Esophagus muscularis mucosa (tissue), 4 donors: ENCODE data around the gene SYT10. TPM values are rescaled to one million over a fixed set of nuclear protein-coding genes. Genes with fewer than 3 reads are reported as not detected.
"Not testable (repeated sequence)": the region's sequence is repeated elsewhere in the genome, so short reads cannot be mapped to it uniquely, and the experiment has no call there.

Experiments
- DNase-seq: peaks from one replicate; pipeline ENCODE4 v3.0.0-alpha.2; 2017; ENCODE audit errors: extremely low spot score
- H3K27ac ChIP-seq, 4 donors: fragments of 200-600 bp; sonication (generic); replicated peaks in 1 of 4; 1 replicate in 3 of 4; 2 replicates in 1 of 4; pipeline ENCODE4 v1.5.1; 2016 to 2019; ENCODE audit warnings: mild to moderate bottlenecking in 1 of 4
- H3K27me3 ChIP-seq, 4 donors: fragments of 200-600 bp; sonication (generic); one replicate each; pipeline versions ENCODE4 v1.5.1 to v1.6.0; 2016 to 2019
- H3K36me3 ChIP-seq, 4 donors: fragments of 200-600 bp; sonication (generic); one replicate each; pipeline ENCODE4 v1.5.1; 2016 to 2019
- H3K4me1 ChIP-seq, 4 donors: fragments of 200-600 bp; sonication (generic); one replicate each; pipeline ENCODE4 v1.5.1; 2016 to 2019
- H3K4me3 ChIP-seq, 4 donors: fragments of 200-600 bp; sonication (generic); 1 replicate in 2 of 4; 2 replicates in 2 of 4; pipeline ENCODE4 v1.5.1; 2016 to 2019; ENCODE audit warnings: mild to moderate bottlenecking in 4 of 4, moderate library complexity in 1 of 4
- H3K9me3 ChIP-seq, 4 donors: fragments of 200-600 bp; sonication (generic); 1 replicate in 3 of 4; 2 replicates in 1 of 4; pipeline ENCODE4 v1.5.1; 2016 to 2019
- CTCF ChIP-seq, 3 experiments: fragments of 200-600 bp in 2 of 3; fragments of 450-650 bp in 1 of 3; sonication (generic) in 2 of 3; IDR thresholded peaks; one replicate each; pipeline ENCODE4 v1.5.1; 2017 to 2019; ENCODE audit warnings: antibody characterized with exemption in 3 of 3, mild to moderate bottlenecking in 2 of 3, moderate library complexity in 1 of 3
- EP300 ChIP-seq: sonication (generic); formaldehyde crosslinking; IDR thresholded peaks from one replicate; pipeline ENCODE4 v1.6.1; 2017; ENCODE audit warnings: antibody characterized with exemption
- POLR2A ChIP-seq: fragments of 450-650 bp; IDR thresholded peaks from one replicate; pipeline ENCODE4 v1.6.1; 2017; ENCODE audit warnings: antibody characterized with exemption, moderate library complexity, mild to moderate bottlenecking, low read depth
- POLR2AphosphoS5 ChIP-seq, 2 donors: sonication (generic); formaldehyde crosslinking; IDR thresholded peaks; one replicate each; pipeline ENCODE4 v1.6.1; 2017; ENCODE audit warnings: antibody characterized with exemption in 2 of 2
- WGBS: methylation state at CpG from one replicate; pipeline ENCODE4 v1.1.5; 2018; 5-methylcytosine and 5-hydroxymethylcytosine counted together
- intact Hi-C: fragments of 100-400 bp; cut with DNase I; formaldehyde crosslinking; loops from one replicate; pipeline ENCODE4 v1.15.1; 2023
- total RNA-seq, 4 donors: library from RNA; depleted of rRNA; stranded (reverse); fragments of >200 nt; gene quantifications; one replicate each; pipeline versions ENCODE4 v1.1.0 to v1.2.1, GENCODE V29; 2016

SYT10 gene
- total RNA-seq, 4 donors from 2014 or later: 0.33 to 0.45 (median 0.41) TPM

- no peaks in the 10 kb centered on the region for H3K36me3 ChIP-seq
- intact Hi-C loops: no loop called here
- no peak overlapping the region for H3K27ac ChIP-seq
- no peaks in the 10 kb centered on the region for H3K27me3 ChIP-seq
- TF ChIP-seq POLR2AphosphoS5 (IDR thresholded peaks at IDR 0.05): no peak
- no peak for TF ChIP-seq EP300
- TF ChIP-seq CTCF (IDR thresholded peaks at IDR 0.05): no peak
- no peak for TF ChIP-seq POLR2A
- no peak overlapping the region for H3K4me3 ChIP-seq
- no peaks in the 10 kb centered on the region for H3K9me3 ChIP-seq
- no peak for DNase-seq
- no peaks in the 10 kb centered on the region for H3K4me1 ChIP-seq
- WGBS: 65% methylated on average over 1 of the region's 1 CpG
Observed at GRCh38 chr12:33376153-33376552, 63.5 kb downstream of the SYT10 start.

- no peaks in the 10 kb centered on the region for H3K27me3 ChIP-seq
- intact Hi-C loops: no loop called here
- 68% methylated on average over 2 of the region's 2 CpGs for WGBS
- no peaks in the 10 kb centered on the region for H3K4me1 ChIP-seq
- no peaks in the 10 kb centered on the region for H3K36me3 ChIP-seq
- no peak overlapping the region for H3K4me3 ChIP-seq
- H3K27ac ChIP-seq: no peak overlapping the region
- no peaks in the 10 kb centered on the region for H3K9me3 ChIP-seq
- DNase-seq: no peak
- TF ChIP-seq POLR2AphosphoS5 (IDR thresholded peaks at IDR 0.05): no peak
- no peak for TF ChIP-seq EP300
- TF ChIP-seq CTCF (IDR thresholded peaks at IDR 0.05): no peak
- no peak for TF ChIP-seq POLR2A
Observed at GRCh38 chr12:33370318-33370717, 69.3 kb downstream of the SYT10 start.

GRCh38 chr12:33357181-33357580 lies 82.4 kb downstream of the SYT10 start:
- H3K9me3 ChIP-seq: no peaks in the 10 kb centered on the region
- no peak overlapping the region for H3K27ac ChIP-seq
- no peak overlapping the region for H3K4me3 ChIP-seq
- WGBS: 90% methylated on average over 2 of the region's 2 CpGs
- no peaks in the 10 kb centered on the region for H3K27me3 ChIP-seq
- DNase-seq: no peak
- H3K4me1 ChIP-seq: no peaks in the 10 kb centered on the region
- no peaks in the 10 kb centered on the region for H3K36me3 ChIP-seq
- intact Hi-C loops: no loop called here
- no peak for TF ChIP-seq CTCF (IDR thresholded peaks at IDR 0.05)
- no peak for TF ChIP-seq POLR2A
- TF ChIP-seq EP300: no peak
- no peak for TF ChIP-seq POLR2AphosphoS5 (IDR thresholded peaks at IDR 0.05)

- no peak overlapping the region for H3K4me3 ChIP-seq
- H3K27me3 ChIP-seq: no peaks in the 10 kb centered on the region
- H3K27ac ChIP-seq: no peak overlapping the region
- TF ChIP-seq POLR2A (no peak), CTCF (IDR thresholded peaks at IDR 0.05) (no peak), EP300 (no peak), POLR2AphosphoS5 (IDR thresholded peaks at IDR 0.05) (no peak)
- H3K9me3 ChIP-seq: no peaks in the 10 kb centered on the region
- intact Hi-C loops: no loop called here
- no peaks in the 10 kb centered on the region for H3K36me3 ChIP-seq
- DNase-seq: no peak
- H3K4me1 ChIP-seq: no peaks in the 10 kb centered on the region
Observed at GRCh38 chr12:33349791-33350190, 89.8 kb downstream of the SYT10 start.

- H3K27ac ChIP-seq, H3K4me1 ChIP-seq, H3K4me3 ChIP-seq, H3K9me3 ChIP-seq, intact Hi-C loops, H3K36me3 ChIP-seq, DNase-seq, H3K27me3 ChIP-seq: not testable (repeated sequence)
- WGBS: 84% methylated on average over 15 of the region's 15 CpGs
Observed at GRCh38 chr12:33331961-33332398, 107.6 kb downstream of the SYT10 start.
